Ascending aorta (tissue), 2 donors: ENCODE measurements around the gene P4HTM. TPM values are rescaled to one million over a fixed set of nuclear protein-coding genes. Genes with fewer than 3 reads are reported as not detected.

Source experiments
- DNase-seq, 2 donors: peaks; one replicate each; pipeline ENCODE4 v3.0.0-alpha.2; 2019; ENCODE audit warnings: low spot score in 2 of 2
- H3K27ac ChIP-seq, 2 donors: fragments of 200-600 bp; sonication (generic); one replicate each; pipeline ENCODE4 v1.5.1; 2016 to 2017; ENCODE audit warnings: mild to moderate bottlenecking in 1 of 2
- H3K27me3 ChIP-seq: fragments of 200-600 bp; sonication (generic); one replicate; pipeline ENCODE4 v1.5.1; 2017
- H3K36me3 ChIP-seq, 2 donors: fragments of 200-600 bp; sonication (generic); one replicate each; pipeline ENCODE4 v1.5.1; 2016
- H3K4me1 ChIP-seq, 2 donors: fragments of 200-600 bp; sonication (generic); one replicate each; pipeline ENCODE4 v1.5.1; 2016 to 2017; ENCODE audit warnings: mild to moderate bottlenecking in 1 of 2
- H3K4me3 ChIP-seq, 2 donors: fragments of 200-600 bp; sonication (generic); one replicate each; pipeline ENCODE4 v1.5.1; 2016 to 2017; ENCODE audit warnings: mild to moderate bottlenecking in 1 of 2
- H3K9me3 ChIP-seq, 2 donors: fragments of 200-600 bp; sonication (generic); one replicate each; pipeline ENCODE4 v1.5.1; 2016
- intact Hi-C: fragments of 100-400 bp; cut with DNase I; formaldehyde crosslinking; loops from one replicate; pipeline ENCODE4 v1.15.1; 2023
- total RNA-seq: library from RNA; depleted of rRNA; stranded (reverse); fragments of >200 nt; gene quantifications from one replicate; pipeline ENCODE4 v1.1.0, GENCODE V29; 2016
- TF ChIP-seq, protein P1 (sequence below), 3 experiments: fragments of 200-600 bp in 2 of 3; fragments of 450-650 bp in 1 of 3; sonication (generic) in 2 of 3; IDR thresholded peaks; one replicate each; pipeline ENCODE4 v1.5.1; 2016 to 2019; ENCODE audit warnings: antibody characterized with exemption in 3 of 3, mild to moderate bottlenecking in 1 of 3, moderate library complexity in 1 of 3

Gene P4HTM
- total RNA-seq, 1 donor from 2014 or later: 71.9 TPM

DNA sequence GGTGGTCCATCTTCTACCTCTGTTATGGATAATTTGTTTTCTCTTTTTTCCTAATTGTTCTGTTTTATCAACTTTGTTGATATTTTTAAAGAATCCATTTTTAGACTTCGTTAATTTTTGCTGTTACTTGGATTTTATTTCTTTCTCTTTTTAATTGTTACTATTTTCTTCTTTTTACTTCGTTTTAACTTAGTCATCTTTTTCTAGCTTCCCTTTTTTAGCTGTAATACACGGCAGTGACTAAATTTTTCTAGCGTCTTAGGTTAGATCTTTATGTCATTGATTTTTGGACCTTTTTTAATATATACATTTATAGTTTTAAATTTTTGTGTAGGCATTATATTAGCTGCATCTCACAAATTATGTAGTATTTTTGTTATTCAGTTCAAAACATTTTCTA, 38.3 kb upstream of the P4HTM start:
- H3K9me3 ChIP-seq: no peaks in the 10 kb centered on the region
- no peaks in the 10 kb centered on the region for H3K27me3 ChIP-seq
- DNase-seq: no peak
- TF ChIP-seq, protein P1, sequence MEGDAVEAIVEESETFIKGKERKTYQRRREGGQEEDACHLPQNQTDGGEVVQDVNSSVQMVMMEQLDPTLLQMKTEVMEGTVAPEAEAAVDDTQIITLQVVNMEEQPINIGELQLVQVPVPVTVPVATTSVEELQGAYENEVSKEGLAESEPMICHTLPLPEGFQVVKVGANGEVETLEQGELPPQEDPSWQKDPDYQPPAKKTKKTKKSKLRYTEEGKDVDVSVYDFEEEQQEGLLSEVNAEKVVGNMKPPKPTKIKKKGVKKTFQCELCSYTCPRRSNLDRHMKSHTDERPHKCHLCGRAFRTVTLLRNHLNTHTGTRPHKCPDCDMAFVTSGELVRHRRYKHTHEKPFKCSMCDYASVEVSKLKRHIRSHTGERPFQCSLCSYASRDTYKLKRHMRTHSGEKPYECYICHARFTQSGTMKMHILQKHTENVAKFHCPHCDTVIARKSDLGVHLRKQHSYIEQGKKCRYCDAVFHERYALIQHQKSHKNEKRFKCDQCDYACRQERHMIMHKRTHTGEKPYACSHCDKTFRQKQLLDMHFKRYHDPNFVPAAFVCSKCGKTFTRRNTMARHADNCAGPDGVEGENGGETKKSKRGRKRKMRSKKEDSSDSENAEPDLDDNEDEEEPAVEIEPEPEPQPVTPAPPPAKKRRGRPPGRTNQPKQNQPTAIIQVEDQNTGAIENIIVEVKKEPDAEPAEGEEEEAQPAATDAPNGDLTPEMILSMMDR (IDR thresholded peaks at IDR 0.05): no peak
- H3K4me1 ChIP-seq: no peaks in the 10 kb centered on the region
- no peak overlapping the region for H3K27ac ChIP-seq
- intact Hi-C loops: no loop called here
- H3K4me3 ChIP-seq: no peak overlapping the region
- H3K36me3 ChIP-seq: peaks cover 11 to 13% of the 10 kb centered on the region in 2 donors

- no peak for DNase-seq
Measured at GRCh38 chr3:48952510-48953118, 37.4 kb upstream of the P4HTM start.

DNA sequence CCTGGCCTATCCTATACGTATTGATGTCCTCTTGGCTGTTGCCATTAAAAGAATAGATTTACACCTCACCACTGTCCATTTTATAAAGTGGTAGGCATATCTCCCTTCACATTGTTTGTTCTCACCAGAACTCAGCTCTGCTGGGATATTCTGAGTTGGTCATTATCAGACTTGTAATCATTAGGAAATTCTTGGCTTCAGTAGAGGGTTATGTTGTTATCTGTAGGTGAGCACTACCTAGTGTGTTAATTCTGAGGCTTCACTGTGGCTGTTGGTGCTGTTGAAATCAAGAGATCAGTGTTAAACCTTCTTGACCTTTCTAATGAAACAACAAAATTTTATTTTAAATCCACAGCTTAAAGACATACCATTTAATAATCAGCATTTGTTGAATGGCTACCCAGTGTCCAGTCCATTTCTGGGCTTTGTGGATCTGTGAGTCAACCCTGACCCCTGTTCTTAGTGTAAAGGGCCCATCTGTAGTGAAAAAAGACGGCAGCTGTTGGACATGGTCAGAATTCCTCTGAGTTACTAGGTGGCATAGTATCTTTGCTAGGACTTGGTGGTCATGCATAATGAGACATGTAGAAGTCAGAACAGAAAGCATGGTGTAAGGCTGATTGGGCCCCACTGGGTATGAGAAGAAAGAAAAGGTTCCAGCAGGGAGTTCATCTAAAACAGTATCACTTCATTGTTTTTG, 32.9 kb upstream of the P4HTM start:
- Histone ChIP-seq H3K27ac (no peak overlapping the region), H3K4me3 (no peak overlapping the region), H3K27me3 (no peaks in the 10 kb centered on the region), H3K9me3 (no peaks in the 10 kb centered on the region), H3K36me3 (peaks cover 16 to 27% of the 10 kb centered on the region in 2 donors), H3K4me1 (no peaks in the 10 kb centered on the region)
- DNase-seq: no peak
- intact Hi-C loops: no loop called here
- TF ChIP-seq, protein P1 (IDR thresholded peaks at IDR 0.05): no peak

More at GRCh38 chr3:48952510-48953118, 37.4 kb upstream of the P4HTM start:
- intact Hi-C loops: no loop called here
- no peak overlapping the region for H3K27ac ChIP-seq
- no peaks in the 10 kb centered on the region for H3K4me1 ChIP-seq
- H3K4me3 ChIP-seq: no peak overlapping the region
- H3K9me3 ChIP-seq: no peaks in the 10 kb centered on the region
- peaks cover 11 to 14% of the 10 kb centered on the region in 2 donors for H3K36me3 ChIP-seq
- no peaks in the 10 kb centered on the region for H3K27me3 ChIP-seq
- TF ChIP-seq, protein P1 (IDR thresholded peaks at IDR 0.05): peak in 1 of 3 experiments; percentile 24

DNA sequence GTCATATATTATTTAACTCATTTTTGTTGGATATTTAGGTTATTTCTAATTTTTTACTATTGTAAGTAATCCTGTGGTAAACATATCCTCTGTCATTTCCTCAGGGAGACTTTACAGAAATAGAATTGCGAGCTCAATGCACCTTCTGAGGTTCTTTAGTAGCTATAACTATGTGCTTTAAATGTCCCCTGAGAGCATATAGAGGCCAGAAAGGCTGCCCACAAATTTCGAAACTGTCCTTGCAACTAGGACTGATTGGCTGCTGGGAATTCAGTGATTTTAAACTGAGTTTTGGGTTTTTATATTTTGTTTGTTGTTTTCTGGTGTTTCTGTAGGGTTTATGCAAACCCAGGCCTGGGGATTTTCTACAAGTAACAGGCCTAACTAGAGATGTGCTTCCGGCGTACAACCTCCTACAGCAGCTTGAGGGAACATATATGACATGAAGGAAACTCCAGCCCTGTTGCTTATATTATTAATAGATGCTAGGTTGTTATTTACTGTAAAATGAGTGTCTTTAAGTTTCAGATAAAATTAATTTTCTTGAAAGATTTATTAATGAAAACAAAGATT, 29.1 kb upstream of the P4HTM start:
- Histone ChIP-seq H3K4me1 (no peaks in the 10 kb centered on the region), H3K27me3 (no peaks in the 10 kb centered on the region), H3K9me3 (no peaks in the 10 kb centered on the region), H3K36me3 (peaks cover 29 to 31% of the 10 kb centered on the region in 2 donors), H3K4me3 (no peak overlapping the region), H3K27ac (no peak overlapping the region)
- no peak for DNase-seq
- intact Hi-C loops: no loop called here
- TF ChIP-seq, protein P1 (IDR thresholded peaks at IDR 0.05): no peak

DNA sequence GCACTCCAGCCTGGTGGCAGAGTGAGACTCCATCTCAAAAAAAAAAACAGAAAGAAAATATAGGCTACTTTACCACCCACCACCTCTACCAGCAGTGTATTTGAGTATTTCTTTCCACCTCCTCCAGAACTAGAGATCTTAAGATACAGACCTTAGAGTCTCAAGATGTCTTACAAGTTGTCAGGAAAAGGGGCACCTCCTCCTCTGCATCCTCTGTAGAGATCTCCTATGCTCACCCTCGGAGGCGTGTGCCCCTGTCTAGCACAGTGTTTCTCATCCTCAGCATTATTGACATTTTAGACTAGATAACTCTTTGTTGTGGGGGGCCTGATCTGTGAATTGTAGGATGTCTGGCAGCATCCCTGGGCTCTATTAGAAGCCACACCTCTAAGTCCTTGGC, 27.7 kb upstream of the P4HTM start:
- TF ChIP-seq, protein P1 (IDR thresholded peaks at IDR 0.05): no peak
- peaks cover 32 to 44% of the 10 kb centered on the region in 2 donors for H3K36me3 ChIP-seq
- no peak overlapping the region for H3K27ac ChIP-seq
- H3K4me3 ChIP-seq: no peak overlapping the region
- no peaks in the 10 kb centered on the region for H3K4me1 ChIP-seq
- no peaks in the 10 kb centered on the region for H3K9me3 ChIP-seq
- no peak for DNase-seq
- intact Hi-C loops: no loop called here
- no peaks in the 10 kb centered on the region for H3K27me3 ChIP-seq
